Natural killer cell (primary cell): ENCODE measurements around the gene SENP1. TPM values are rescaled to one million over a fixed set of nuclear protein-coding genes. Genes with fewer than 3 reads are reported as not detected.

Source experiments
- ATAC-seq, 3 donors: fragments of 150-1000 bp in 2 of 3; fragments of 200-7000 bp in 1 of 3; cut with Tn5 transposase; 1 replicate in 1 of 3; 2 replicates in 2 of 3; pipeline ENCODE4 v1.10.0; 2021; ENCODE audit warnings: mild to moderate bottlenecking in 2 of 3, moderate library complexity in 2 of 3
- DNase-seq, 2 donors: peaks; one replicate each; pipeline versions ENCODE4 v3.0.0 to v3.0.0-alpha.2; 2013 to 2021; ENCODE audit warnings: mixed read lengths in 1 of 2
- H3K27ac ChIP-seq: one replicate; pipeline ENCODE4 v1.5.1; 2013; ENCODE audit warnings: mild to moderate bottlenecking, low read length
- H3K27me3 ChIP-seq: one replicate; pipeline ENCODE4 v1.6.1; 2013; ENCODE audit warnings: low read length; ENCODE audit not compliant: control insufficient read depth, insufficient read depth
- H3K36me3 ChIP-seq: one replicate; pipeline ENCODE4 v1.6.1; 2013; ENCODE audit warnings: low read length; ENCODE audit not compliant: control insufficient read depth, insufficient read depth
- H3K4me1 ChIP-seq: one replicate; pipeline ENCODE4 v1.6.1; 2013; ENCODE audit warnings: low read length; ENCODE audit not compliant: control insufficient read depth, insufficient read depth
- H3K4me3 ChIP-seq: one replicate; pipeline ENCODE4 v1.5.1; 2013; ENCODE audit warnings: low read length
- H3K9me3 ChIP-seq: one replicate; pipeline ENCODE4 v1.6.1; 2013; ENCODE audit warnings: low read length; ENCODE audit not compliant: control insufficient read depth, insufficient read depth
- H3K27ac Mint-ChIP-seq, 2 donors: one replicate each; pipeline ENCODE4 v1.8.0; 2022; ENCODE audit warnings: mild to moderate bottlenecking in 2 of 2, mixed read lengths in 2 of 2, moderate library complexity in 1 of 2
- H3K27me3 Mint-ChIP-seq, 2 donors: one replicate each; pipeline ENCODE4 v1.8.0; 2022; ENCODE audit warnings: low read depth in 2 of 2, mixed read lengths in 2 of 2
- H3K36me3 Mint-ChIP-seq: one replicate; pipeline ENCODE4 v1.8.0; 2022; ENCODE audit warnings: mixed read lengths
- H3K4me1 Mint-ChIP-seq, 2 donors: one replicate each; pipeline ENCODE4 v1.8.0; 2022; ENCODE audit warnings: mixed read lengths in 2 of 2
- H3K4me3 Mint-ChIP-seq: one replicate; pipeline ENCODE4 v1.8.0; 2022; ENCODE audit warnings: mild to moderate bottlenecking, moderate library complexity, mixed read lengths
- H3K9me3 Mint-ChIP-seq, 2 donors: one replicate each; pipeline ENCODE4 v1.8.0; 2022; ENCODE audit warnings: mixed read lengths in 2 of 2
- CTCF ChIP-seq: fragments of 200-600 bp; IDR thresholded peaks from one replicate; pipeline ENCODE4 v1.8.0; 2022; ENCODE audit warnings: antibody characterized with exemption
- whole genome bisulfite sequencing: methylation state at CpG from one replicate; pipeline ENCODE4 v1.1.7; 2013; ENCODE audit warnings: missing lambda C conversion rate; ENCODE audit not compliant: insufficient coverage; 5-methylcytosine and 5-hydroxymethylcytosine counted together
- intact Hi-C: fragments of 100-400 bp; cut with micrococcal nuclease; formaldehyde crosslinking; loops from one replicate; pipeline ENCODE4 v1.14.2; 2022
- total RNA-seq, 4 donors: library from RNA; stranded (reverse); fragments of 120-200 nt in 1 of 4; gene quantifications; one replicate each; pipeline versions ENCODE4 v1.2.3 to v1.2.4, GENCODE V29; 2013 to 2022

The SENP1 gene
- total RNA-seq, 3 donors from 2014 or later (not counting 1 experiment from before 2014, with no cell fraction given), result 35.6 to 39.6 (median 36.8) TPM

DNA sequence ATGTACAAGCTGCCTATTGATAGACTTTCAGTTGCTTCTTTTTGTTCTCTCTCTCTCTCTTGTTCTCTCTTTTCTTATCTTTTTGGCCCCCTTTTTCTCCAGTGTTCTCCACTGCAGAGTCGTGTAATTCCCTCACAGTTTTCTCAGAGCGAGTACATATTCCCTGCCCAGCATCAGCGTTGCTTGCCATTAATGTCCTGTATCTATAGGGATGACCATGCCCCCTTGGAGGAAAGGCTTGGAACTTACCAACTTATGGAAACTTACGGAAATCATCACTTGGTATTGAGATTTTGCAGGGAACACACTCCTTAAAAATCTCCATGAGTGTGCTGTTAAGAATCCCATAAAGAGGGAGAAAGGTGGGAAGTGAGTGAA lies 87.3 kb downstream of the SENP1 start:
- peaks cover 16 to 40% of the 10 kb centered on the region in 2 donors for H3K27me3 Mint-ChIP-seq
- TF ChIP-seq CTCF, result no peak
- ATAC-seq (no peak), DNase-seq (no peak)
- no peaks in the 10 kb centered on the region for H3K36me3 Mint-ChIP-seq
- WGBS, result 87% methylated on average over 4 of the region's 4 CpGs
- no peak overlapping the region for H3K27ac ChIP-seq
- H3K4me1 Mint-ChIP-seq, result no peaks in the 10 kb centered on the region
- H3K9me3 Mint-ChIP-seq, result no peaks in the 10 kb centered on the region
- H3K4me1 ChIP-seq, result no peaks in the 10 kb centered on the region
- H3K27me3 ChIP-seq, result no peaks in the 10 kb centered on the region
- H3K4me3 ChIP-seq, result no peak overlapping the region
- no peak overlapping the region for H3K27ac Mint-ChIP-seq
- no peaks in the 10 kb centered on the region for H3K36me3 ChIP-seq
- intact Hi-C loops, result no loop called here
- no peaks in the 10 kb centered on the region for H3K9me3 ChIP-seq
- no peak overlapping the region for H3K4me3 Mint-ChIP-seq

GRCh38 chr12:48017921-48018617 lies 87.8 kb downstream of the SENP1 start:
- H3K4me3 ChIP-seq, result no peak overlapping the region
- intact Hi-C loops, result no loop called here
- no peak overlapping the region for H3K27ac ChIP-seq
- ATAC-seq, result no peak
- WGBS, result 80% methylated on average over 4 of the region's 4 CpGs
- H3K36me3 ChIP-seq, result no peaks in the 10 kb centered on the region
- H3K36me3 Mint-ChIP-seq, result no peaks in the 10 kb centered on the region
- no peak for DNase-seq
- no peaks in the 10 kb centered on the region for H3K4me1 ChIP-seq
- H3K27ac Mint-ChIP-seq, result no peak overlapping the region
- no peak overlapping the region for H3K4me3 Mint-ChIP-seq
- no peak for TF ChIP-seq CTCF
- H3K9me3 Mint-ChIP-seq, result no peaks in the 10 kb centered on the region
- peaks cover 16 to 40% of the 10 kb centered on the region in 2 donors for H3K27me3 Mint-ChIP-seq
- H3K9me3 ChIP-seq, result no peaks in the 10 kb centered on the region
- no peaks in the 10 kb centered on the region for H3K27me3 ChIP-seq
- no peaks in the 10 kb centered on the region for H3K4me1 Mint-ChIP-seq

DNA sequence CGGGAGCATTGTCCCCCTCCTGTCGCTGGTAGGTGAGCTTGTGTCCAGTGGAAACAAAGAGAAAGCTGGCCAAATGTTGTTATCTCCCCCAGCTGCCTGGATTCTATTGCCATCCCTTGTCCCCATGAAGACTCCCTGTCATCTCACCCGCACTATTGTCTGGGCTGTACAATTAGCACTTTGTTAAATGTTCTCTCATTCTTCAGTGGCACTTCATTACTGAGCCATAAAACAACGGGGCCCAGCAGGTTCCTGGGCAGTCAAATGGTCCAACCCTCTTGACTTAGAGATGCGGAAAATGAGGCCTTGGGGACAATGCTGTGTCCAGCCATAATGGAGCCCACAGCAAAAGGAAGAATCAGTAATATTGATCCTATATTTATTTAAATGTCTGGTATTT lies 88.4 kb downstream of the SENP1 start:
- intact Hi-C loops, result no loop called here
- Histone ChIP-seq H3K9me3 (no peaks in the 10 kb centered on the region), H3K27ac (no peak overlapping the region), H3K4me3 (no peak overlapping the region), H3K4me1 (no peaks in the 10 kb centered on the region), H3K27me3 (no peaks in the 10 kb centered on the region), H3K36me3 (no peaks in the 10 kb centered on the region)
- H3K36me3 Mint-ChIP-seq, result no peaks in the 10 kb centered on the region
- DNase-seq (no peak), ATAC-seq (no peak)
- no peaks in the 10 kb centered on the region for H3K4me1 Mint-ChIP-seq
- TF ChIP-seq CTCF, result no peak
- no peak overlapping the region for H3K27ac Mint-ChIP-seq
- peaks cover 16 to 45% of the 10 kb centered on the region in 2 donors for H3K27me3 Mint-ChIP-seq
- WGBS, result 83% methylated on average over 5 of the region's 5 CpGs
- H3K4me3 Mint-ChIP-seq, result no peak overlapping the region
- no peaks in the 10 kb centered on the region for H3K9me3 Mint-ChIP-seq
